Glomerular visceral epithelial cell (primary cell): ENCODE results near the gene IL21R.

Source experiments
- DNase-seq: peaks from one replicate; pipeline ENCODE4 v3.0.0-alpha.2; 2016; ENCODE audit errors: extremely low spot score

Gene IL21R

GRCh38 chr16:27462846-27463682 is 61.1 kb downstream of the IL21R start:
- no peak for DNase-seq

GRCh38 chr16:27463741-27464591 is 62.0 kb downstream of the IL21R start:
- DNase-seq = no peak

GRCh38 chr16:27464626-27465482 is 62.9 kb downstream of the IL21R start:
- DNase-seq = no peak

- DNase-seq = no peak
These were observed 63.5 kb downstream of the IL21R start for GRCh38 chr16:27465483-27465879.

GRCh38 chr16:27468941-27469531 is 67.1 kb downstream of the IL21R start:
- DNase-seq = no peak

GRCh38 chr16:27470567-27471431 is 68.8 kb downstream of the IL21R start:
- DNase-seq = no peak

GRCh38 chr16:27471661-27472060 is 69.7 kb downstream of the IL21R start:
- DNase-seq = no peak

- DNase-seq = no peak
These were observed 70.4 kb downstream of the IL21R start for GRCh38 chr16:27472091-27473020.

GRCh38 chr16:27473101-27473900 is 71.3 kb downstream of the IL21R start:
- no peak for DNase-seq

GRCh38 chr16:27474041-27474440 is 72.1 kb downstream of the IL21R start:
- DNase-seq = no peak

GRCh38 chr16:27474921-27475320 is 72.9 kb downstream of the IL21R start:
- no peak for DNase-seq

- DNase-seq = peak; percentile 86
These were observed 73.6 kb downstream of the IL21R start for GRCh38 chr16:27475561-27475960.

GRCh38 chr16:27476240-27476639 is 74.3 kb downstream of the IL21R start:
- DNase-seq = no peak

- no peak for DNase-seq
These were observed 78.8 kb downstream of the IL21R start for GRCh38 chr16:27480761-27481160.

- no peak for DNase-seq
These were observed 79.4 kb downstream of the IL21R start for GRCh38 chr16:27481282-27481934.

GRCh38 chr16:27482397-27483087 is 80.6 kb downstream of the IL21R start:
- DNase-seq = no peak

- no peak for DNase-seq
These were observed 81.1 kb downstream of the IL21R start for GRCh38 chr16:27483088-27483437.

- no peak for DNase-seq
These were observed 81.7 kb downstream of the IL21R start for GRCh38 chr16:27483624-27484023.
